Hepatic stellate cell (primary cell): ENCODE data around the gene RBMS1.
"Not testable (repeated sequence)": the region's sequence is repeated elsewhere in the genome, so short reads cannot be mapped to it uniquely, and the experiment has no call there.

Experiments used
- DNase-seq: peaks from one replicate; pipeline ENCODE4 v3.0.0; 2011; ENCODE audit warnings: low spot score

The RBMS1 gene

DNA sequence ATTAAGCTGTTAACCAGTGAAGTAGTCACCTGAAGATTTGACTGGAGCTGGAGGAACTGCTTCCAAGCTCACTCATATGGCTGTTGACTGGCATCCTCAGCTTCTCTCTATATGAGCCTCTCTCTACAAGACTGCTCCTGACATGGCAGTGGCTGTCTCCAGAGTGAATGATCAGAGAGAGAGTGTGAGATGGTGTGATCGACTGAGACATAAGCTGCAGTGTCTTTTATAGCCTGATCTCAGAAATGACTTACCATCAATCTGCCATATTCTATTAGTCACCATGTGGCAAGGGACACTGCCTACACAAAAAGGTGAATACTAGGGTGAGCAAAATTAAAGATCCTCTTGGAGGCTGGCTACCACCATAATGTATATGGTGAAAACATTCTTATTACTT lies 7.8 kb upstream of the RBMS1 start:
- DNase-seq, result no peak

DNA sequence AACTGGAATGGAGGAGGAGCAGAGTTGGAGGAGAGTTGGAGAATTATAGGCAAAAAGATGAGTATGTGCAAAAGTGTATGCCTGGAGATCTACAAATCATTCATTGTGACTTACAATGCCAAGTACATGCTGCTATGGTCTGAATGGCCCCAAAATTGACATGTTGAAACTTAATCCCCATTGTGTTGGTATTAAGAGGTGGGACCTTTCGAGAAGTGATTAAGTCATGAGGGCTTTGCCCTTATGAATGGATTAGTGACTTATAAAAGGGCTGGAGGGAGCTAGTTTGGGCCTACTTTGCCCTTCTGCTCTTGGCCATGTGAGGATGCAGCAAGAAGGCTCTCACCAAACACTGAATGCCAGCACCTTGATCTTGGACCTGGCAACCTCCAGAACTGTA lies 6.3 kb upstream of the RBMS1 start:
- DNase-seq, result no peak

GRCh38 chr2:160498137-160498536 lies 4.5 kb upstream of the RBMS1 start:
- DNase-seq, result peak; percentile 26

DNA sequence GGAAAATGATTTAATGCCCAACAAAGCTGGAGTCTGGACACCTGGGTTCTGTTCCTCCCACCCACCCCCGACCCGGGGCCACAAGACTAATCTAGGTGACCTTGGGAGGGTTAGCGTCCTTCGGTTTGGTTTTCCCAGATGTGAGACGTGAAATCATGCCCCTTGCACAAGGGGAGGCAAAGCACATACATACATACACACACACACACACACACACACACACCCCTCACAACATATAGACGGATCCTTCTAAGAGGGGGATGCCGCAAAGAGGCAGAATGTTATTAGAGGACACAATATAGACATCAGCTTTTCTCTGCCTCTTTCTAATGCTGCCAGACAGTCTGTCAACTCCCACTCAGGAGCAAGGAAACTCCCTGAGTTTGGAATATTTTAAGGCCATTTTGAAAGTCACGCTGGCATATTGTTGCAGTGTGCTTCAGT lies 616 bp upstream of the RBMS1 start:
- DNase-seq, result no peak

DNA sequence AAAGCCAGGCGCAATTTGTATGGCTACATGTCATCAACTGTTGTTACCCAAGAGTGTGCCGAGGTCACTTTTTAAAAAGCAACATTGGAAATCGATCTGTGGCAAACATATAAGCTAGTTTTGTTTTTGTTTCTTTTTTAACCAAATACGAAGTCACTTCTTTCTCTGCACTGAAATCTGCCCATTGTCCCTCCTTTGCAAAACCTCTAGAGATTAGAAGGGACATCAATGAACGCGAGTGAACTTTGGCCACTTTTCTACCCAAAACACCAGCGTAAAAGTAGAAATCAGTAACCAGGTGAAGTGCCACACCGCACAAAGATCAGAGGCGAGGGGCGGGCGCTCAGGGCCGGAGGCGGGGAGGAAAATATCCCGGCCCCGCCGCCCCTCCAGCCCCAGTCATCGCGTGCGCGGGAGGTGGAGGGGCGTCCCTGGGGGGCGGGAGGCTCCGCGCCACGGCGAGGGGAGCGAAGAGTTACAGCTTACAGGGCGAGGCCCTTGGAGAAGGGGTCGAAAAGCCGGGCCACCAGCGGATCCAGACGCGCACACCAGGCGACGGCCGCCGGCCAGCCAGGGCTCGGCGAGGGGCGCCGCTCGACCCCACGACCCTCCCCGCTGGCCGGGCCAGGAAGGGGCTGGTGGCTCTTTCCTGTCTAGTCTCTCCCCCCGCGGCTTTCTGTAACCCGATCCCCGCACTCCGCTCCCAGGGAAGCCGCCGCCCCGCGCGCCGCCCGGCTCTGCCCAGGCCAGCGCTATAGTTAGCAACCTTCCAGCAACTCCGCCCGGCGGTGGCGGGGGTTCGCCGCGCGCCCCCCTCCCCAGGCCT lies 993 bp downstream of the RBMS1 start:
- DNase-seq, result peak; percentile 73

DNA sequence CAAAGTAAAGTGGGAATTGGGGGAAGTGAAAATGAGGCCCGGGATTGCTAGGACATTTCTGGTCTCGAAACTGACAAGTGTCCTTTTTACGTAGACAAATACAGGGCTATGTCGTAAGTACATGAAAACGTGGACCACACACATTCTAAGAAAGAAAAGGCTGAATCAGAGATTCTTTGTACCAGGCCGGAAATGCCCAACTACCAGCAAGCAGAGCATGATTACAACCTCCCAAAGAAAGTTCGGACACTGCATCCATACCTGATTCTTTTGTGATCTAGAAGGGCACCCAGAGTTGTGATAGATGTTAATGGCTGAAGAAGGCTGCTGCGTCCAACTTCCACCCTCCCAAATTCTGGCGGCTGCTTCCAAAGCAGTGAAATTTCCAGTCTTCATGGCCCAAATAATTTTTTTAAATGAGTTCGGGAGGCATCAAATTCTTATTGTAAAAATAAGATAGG lies 1.7 kb downstream of the RBMS1 start:
- peak; percentile 50 for DNase-seq

- DNase-seq, result no peak
These were observed 2.6 kb downstream of the RBMS1 start for GRCh38 chr2:160490733-160491685.

GRCh38 chr2:160489111-160489510 lies 4.5 kb downstream of the RBMS1 start:
- no peak for DNase-seq

DNA sequence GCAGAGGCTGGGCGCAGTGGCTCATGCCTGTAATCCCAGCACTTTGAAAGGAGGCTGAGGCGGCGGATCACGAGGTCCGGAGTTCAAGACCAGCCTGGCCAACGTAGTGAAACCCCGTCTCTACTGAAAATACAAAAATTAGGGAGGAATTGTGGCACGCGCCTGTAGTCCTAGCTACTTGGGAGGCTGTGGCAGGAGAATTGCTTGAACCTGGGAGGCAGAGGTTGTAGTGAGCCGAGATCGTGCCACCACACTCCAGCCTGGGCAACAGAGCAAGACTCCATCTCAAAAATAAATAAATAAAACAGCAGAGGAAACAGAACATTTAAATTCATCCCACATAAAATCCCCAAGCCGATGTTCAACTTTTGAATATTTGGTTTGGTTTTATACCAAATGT lies 5.3 kb downstream of the RBMS1 start:
- not testable (repeated sequence) for DNase-seq

- DNase-seq, result no peak
These were observed 7.3 kb downstream of the RBMS1 start for GRCh38 chr2:160486341-160486740.

- no peak for DNase-seq
These were observed 8.6 kb downstream of the RBMS1 start for GRCh38 chr2:160484859-160485520.

- DNase-seq, result no peak
These were observed 10.9 kb downstream of the RBMS1 start for GRCh38 chr2:160482673-160483072.

DNA sequence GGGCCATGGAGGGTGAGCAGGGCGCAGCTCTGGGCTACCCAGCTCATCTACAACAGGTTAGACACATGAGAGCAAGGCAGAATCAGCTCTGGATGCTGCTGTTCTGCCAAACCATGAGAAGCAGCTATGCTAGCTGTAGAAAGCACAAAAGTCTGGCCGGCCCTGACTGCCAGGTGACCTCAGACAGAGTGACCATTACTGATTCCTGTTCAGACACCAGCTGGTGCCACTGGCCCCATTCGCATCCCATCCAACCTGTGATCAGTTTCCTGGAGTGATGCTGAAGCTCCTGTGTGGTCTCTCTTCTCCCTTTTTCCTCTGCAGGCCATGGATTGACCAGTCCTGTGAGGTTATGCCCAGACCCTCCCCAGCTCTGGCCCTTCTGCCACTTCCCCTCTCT lies 14.3 kb downstream of the RBMS1 start:
- DNase-seq, result no peak

GRCh38 chr2:160478660-160479059 lies 14.9 kb downstream of the RBMS1 start:
- DNase-seq, result no peak

DNA sequence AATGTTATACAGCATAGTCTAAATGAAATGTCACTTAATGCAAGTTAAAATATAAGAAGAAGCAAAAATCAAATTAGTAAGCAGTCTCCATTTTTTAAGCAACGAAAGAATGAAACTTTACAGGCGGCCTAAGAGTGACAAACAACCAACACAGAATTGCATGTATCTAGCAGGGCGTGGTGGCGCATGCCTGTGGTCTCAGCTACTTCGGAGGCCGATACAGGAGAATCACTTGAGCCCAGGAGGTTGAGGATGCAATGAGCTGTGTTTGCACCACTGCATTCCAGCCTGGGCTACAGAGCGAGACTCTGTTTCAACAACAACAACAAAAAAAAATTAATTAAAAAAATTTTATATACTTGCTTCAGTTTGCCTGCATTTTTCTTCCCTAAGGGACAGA lies 16.6 kb downstream of the RBMS1 start:
- DNase-seq, result no peak

- peak; percentile 17 for DNase-seq
These were observed 18.5 kb downstream of the RBMS1 start for GRCh38 chr2:160474891-160475787.

DNA sequence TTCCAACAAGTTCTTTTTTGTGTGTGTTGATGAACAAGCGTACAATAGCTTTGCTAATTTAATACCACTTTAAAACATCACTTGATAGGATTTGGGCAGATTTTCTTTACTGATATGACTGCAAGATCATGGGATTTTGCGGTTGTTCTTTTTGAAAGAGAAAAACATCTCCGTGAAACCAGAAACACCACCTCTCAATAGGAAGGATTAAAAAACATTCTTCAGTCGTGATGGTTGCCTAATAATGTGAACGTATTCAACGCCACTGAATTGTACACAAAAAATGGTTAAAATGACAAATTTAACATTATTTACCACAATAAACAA lies 19.3 kb downstream of the RBMS1 start:
- no peak for DNase-seq

DNA sequence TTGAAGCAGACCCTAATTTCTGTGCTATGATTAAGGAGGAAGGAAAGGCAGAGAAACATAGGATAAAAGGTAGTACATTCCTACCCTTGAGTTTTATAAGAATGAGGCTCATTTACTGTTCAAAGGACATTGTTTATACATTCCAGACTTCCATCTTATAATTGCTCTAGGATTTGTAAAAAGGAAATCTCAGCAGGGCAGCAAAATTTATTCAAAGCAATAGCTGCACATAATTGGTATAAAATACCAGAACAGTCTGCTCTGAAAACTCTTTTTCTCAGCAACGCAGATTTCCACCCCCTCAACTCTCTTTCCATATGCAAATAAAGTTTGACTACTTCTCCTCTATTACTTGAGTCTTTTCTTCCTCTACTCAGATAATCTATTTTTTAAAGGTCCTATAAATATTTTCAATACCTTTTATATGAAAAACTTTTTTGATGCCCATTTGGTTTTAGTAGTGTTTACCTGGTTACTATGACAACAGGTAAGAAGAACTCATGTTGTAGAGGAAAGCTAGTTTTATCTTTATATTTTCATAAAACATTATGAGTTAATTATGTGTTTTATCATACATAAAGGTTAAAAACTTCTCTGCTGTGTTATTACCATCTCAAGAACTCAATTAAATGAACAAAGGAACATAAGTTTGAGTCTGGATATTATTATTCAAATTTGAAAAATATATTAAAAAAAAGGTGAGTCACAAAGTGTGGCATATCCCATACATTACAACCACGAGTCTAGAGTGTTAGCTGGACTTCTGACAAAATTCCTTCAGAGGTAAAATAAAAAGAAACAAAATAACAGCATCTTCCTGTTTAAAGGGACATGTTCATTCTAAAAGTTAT lies 19.9 kb downstream of the RBMS1 start:
- DNase-seq, result no peak

DNA sequence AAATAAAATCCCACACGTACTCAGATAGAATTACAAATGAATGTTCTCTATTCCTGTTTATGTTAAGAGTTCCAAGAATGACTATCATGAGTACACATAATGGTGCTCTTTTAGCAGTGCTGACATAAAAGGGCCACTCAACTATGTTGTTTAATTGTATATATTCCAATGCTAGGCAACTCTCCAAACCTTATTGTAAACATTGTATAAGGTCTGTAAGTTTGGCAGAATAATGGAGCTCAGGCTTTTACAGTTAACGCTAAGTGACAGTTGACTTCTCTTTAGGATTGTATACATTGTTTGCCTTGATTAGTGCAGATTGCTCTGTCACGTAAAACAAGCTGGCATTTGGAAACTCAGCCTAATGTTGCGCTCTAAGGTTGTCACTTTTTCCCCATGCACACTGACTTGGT lies 20.8 kb downstream of the RBMS1 start:
- peak; percentile 24 for DNase-seq

GRCh38 chr2:160471950-160472349 lies 21.7 kb downstream of the RBMS1 start:
- no peak for DNase-seq
